ENCODE data around the gene ZBTB17.

ZBTB17 gene

DNA sequence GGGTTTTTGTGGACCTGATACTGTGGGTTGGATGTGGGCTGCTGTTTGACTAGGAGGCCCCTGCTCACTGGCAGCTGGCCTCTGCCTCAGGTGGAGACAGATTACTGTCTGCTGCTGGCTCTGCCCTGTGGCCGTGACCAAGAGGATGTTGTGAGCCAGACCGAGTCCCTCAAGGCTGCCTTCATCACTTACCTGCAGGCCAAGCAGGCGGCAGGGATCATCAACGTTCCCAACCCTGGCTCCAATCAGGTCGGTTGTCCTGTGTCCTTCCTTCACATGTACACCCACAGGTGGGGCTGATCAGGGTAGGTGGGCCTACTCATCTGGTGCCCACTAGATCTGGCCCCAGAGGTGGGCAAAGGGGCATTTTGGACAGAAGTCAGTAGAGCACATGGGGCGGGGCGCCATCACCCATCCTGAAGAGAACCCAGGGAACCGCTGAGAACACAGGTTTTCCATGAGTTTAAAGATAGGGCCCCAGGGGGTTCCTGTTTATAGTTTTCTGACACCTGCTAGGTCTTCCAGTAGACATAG is 37.2 kb downstream of the ZBTB17 start:
- no peak overlapping the region for H3K4me3 ChIP-seq (ENCODE audit: low read depth, low read length)
- DNase-seq (ENCODE audit: low read depth), result no peak
- TF ChIP-seq, protein P1, sequence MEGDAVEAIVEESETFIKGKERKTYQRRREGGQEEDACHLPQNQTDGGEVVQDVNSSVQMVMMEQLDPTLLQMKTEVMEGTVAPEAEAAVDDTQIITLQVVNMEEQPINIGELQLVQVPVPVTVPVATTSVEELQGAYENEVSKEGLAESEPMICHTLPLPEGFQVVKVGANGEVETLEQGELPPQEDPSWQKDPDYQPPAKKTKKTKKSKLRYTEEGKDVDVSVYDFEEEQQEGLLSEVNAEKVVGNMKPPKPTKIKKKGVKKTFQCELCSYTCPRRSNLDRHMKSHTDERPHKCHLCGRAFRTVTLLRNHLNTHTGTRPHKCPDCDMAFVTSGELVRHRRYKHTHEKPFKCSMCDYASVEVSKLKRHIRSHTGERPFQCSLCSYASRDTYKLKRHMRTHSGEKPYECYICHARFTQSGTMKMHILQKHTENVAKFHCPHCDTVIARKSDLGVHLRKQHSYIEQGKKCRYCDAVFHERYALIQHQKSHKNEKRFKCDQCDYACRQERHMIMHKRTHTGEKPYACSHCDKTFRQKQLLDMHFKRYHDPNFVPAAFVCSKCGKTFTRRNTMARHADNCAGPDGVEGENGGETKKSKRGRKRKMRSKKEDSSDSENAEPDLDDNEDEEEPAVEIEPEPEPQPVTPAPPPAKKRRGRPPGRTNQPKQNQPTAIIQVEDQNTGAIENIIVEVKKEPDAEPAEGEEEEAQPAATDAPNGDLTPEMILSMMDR (IDR thresholded peaks at IDR 0.05; ENCODE audit: control insufficient read depth, extremely low read depth, insufficient read depth), result no peak

DNA sequence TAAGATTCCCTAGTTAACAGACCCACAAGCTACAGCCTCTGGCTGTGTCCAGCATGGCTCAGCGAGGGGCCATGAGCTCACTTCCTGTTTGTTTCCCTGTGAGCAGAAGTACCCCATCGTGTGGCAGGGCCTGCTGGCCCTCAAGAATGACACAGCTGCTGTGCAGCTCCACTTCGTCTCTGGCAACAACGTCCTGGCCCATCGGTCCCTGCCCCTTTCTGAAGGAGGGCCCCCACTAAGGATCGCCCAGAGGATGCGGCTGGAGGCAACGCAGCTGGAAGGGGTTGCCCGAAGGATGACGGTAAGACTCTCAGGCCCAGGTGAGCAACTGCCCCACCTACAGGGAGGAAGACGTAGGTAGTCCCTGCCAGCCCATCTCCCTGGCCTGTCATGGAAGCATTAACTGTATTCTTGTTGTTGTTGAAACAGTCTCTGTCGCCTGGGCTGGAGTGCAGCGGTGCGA is 38.2 kb downstream of the ZBTB17 start:
- no peak for DNase-seq (ENCODE audit: low read depth)
- TF ChIP-seq, protein P1 (IDR thresholded peaks at IDR 0.05; ENCODE audit: control insufficient read depth, extremely low read depth, insufficient read depth), result no peak
- no peak overlapping the region for H3K4me3 ChIP-seq (ENCODE audit: low read depth, low read length)

DNA sequence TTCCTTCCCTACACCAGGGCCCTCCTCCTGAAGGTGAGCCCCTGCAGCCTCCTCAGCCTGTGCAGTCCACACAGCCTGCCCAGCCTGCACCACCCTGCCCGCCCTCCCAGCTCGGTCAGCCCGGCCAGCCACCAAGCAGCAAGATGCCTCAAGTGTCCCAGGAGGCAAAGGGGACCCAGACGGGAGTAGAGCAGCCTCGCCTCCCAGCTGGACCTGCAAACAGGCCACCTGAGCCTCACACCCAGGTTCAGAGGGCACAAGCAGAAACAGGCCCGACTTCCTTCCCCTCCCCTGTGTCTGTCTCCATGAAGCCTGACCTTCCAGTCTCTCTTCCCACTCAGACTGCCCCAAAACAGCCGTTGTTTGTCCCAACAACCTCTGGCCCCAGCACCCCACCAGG is 38.8 kb downstream of the ZBTB17 start:
- TF ChIP-seq, protein P1 (IDR thresholded peaks at IDR 0.05; ENCODE audit: control insufficient read depth, extremely low read depth, insufficient read depth), result no peak
- no peak for DNase-seq (ENCODE audit: low read depth)
- H3K4me3 ChIP-seq (ENCODE audit: low read depth, low read length), result no peak overlapping the region

DNA sequence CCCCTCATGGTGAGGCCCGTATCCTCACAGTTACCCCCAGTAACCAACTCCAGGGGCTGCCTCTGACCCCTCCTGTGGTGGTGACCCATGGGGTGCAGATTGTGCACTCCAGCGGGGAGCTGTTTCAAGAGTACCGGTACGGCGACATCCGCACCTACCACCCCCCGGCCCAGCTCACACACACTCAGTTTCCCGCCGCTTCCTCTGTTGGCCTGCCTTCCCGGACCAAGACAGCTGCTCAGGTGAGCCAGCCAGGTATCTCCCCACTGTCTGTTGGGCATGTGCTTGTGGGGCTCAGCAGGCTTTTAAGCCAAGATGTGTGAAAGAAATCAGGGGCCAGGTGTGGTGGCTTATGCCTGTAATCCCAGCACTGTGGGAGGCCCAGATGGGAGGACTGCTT is 39.9 kb downstream of the ZBTB17 start:
- DNase-seq (ENCODE audit: low read depth), result no peak
- no peak overlapping the region for H3K4me3 ChIP-seq (ENCODE audit: low read depth, low read length)
- TF ChIP-seq, protein P1 (IDR thresholded peaks at IDR 0.05; ENCODE audit: control insufficient read depth, extremely low read depth, insufficient read depth), result no peak

DNA sequence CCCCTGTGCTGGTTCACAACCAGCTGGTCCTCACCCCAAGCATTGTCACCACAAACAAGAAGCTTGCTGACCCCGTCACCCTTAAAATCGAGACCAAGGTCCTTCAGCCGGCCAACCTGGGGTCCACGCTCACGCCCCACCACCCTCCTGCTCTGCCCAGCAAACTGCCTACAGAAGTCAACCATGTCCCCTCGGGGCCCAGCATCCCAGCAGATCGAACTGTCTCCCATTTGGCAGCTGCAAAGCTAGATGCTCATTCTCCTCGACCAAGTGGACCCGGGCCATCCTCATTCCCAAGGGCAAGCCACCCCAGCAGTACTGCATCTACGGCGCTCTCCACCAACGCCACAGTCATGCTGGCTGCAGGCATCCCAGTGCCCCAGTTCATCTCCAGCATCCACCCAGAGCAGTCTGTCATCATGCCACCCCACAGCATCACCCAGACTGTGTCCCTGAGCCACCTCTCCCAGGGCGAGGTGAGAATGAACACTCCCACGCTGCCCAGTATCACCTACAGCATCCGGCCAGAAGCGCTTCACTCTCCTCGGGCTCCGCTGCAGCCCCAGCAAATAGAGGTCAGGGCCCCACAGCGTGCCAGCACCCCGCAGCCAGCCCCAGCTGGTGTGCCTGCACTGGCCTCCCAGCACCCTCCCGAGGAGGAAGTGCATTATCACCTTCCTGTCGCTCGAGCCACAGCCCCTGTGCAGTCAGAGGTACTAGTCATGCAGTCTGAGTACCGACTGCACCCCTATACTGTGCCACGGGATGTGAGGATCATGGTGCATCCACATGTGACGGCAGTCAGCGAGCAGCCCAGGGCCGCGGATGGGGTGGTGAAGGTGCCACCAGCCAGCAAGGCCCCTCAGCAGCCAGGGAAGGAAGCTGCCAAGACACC is 40.6 kb downstream of the ZBTB17 start:
- no peak for DNase-seq (ENCODE audit: low read depth)
- H3K4me3 ChIP-seq (ENCODE audit: low read depth, low read length), result no peak overlapping the region
- TF ChIP-seq, protein P1 (IDR thresholded peaks at IDR 0.05; ENCODE audit: control insufficient read depth, extremely low read depth, insufficient read depth), result no peak

DNA sequence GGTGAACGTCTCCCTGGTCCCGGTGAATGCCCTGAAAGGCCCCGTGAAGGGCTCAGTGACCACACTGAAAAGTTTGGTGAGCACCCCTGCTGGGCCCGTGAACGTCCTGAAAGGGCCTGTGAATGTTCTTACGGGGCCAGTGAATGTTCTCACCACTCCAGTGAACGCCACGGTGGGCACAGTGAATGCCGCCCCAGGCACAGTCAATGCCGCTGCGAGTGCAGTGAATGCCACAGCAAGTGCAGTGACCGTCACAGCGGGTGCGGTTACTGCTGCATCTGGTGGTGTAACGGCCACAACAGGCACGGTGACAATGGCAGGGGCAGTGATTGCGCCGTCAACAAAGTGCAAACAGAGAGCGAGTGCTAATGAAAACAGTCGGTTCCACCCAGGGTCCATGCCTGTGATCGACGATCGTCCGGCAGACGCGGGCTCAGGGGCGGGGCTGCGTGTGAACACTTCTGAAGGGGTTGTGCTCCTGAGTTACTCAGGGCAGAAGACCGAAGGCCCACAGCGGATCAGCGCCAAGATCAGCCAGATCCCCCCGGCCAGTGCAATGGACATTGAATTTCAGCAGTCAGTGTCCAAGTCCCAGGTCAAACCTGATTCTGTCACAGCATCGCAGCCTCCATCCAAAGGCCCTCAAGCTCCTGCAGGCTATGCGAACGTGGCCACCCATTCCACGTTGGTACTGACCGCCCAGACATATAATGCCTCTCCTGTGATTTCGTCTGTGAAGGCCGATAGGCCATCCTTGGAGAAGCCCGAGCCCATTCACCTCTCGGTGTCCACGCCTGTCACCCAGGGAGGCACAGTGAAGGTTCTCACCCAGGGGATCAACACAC is 41.5 kb downstream of the ZBTB17 start:
- no peak overlapping the region for H3K4me3 ChIP-seq (ENCODE audit: low read depth, low read length)
- DNase-seq (ENCODE audit: low read depth), result no peak
- TF ChIP-seq, protein P1 (IDR thresholded peaks at IDR 0.05; ENCODE audit: control insufficient read depth, extremely low read depth, insufficient read depth), result no peak

Measured in LNCaP clone FGC (cell line).